Stimulated activated CD8-positive, alpha-beta memory T cell treated with anti-CD3 and anti-CD28 coated beads, Interleukin-2, amount 100 ng/mL, for 1 hour (primary cell): ENCODE measurements around the gene SIGLEC15.
"Not testable (repeated sequence)": the region's sequence is repeated elsewhere in the genome, so short reads cannot be mapped to it uniquely, and the experiment has no call there.

ENCODE experiments used
- DNase-seq, 2 donors: peaks; one replicate each; pipeline ENCODE4 v3.0.0-alpha.2; 2020; ENCODE audit warnings: low read depth in 2 of 2

SIGLEC15 gene

DNA sequence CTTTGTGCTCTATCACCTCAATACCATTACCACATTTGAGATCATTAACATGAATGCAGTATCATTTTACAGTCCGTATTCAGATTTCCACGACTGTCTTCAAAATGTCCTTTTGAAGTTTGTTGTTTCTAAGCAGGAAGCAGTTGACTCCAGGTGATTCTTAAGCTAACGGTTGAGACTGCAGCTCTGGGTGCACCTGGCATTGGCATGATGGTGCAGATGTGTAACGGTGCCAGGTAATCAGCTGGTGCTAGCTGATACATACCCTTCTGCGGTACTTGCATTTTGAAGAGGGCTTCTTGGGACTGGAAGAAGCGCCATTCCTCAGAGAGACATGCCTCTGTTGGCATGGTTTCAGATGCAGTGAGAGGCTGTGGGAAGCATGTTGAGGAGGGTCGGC lies 19.5 kb downstream of the SIGLEC15 start:
- DNase-seq = no peak

- no peak for DNase-seq
Observed at GRCh38 chr18:45845410-45845809, 19.9 kb downstream of the SIGLEC15 start.

- DNase-seq = no peak
Observed at GRCh38 chr18:45847119-45847518, 21.6 kb downstream of the SIGLEC15 start.

DNA sequence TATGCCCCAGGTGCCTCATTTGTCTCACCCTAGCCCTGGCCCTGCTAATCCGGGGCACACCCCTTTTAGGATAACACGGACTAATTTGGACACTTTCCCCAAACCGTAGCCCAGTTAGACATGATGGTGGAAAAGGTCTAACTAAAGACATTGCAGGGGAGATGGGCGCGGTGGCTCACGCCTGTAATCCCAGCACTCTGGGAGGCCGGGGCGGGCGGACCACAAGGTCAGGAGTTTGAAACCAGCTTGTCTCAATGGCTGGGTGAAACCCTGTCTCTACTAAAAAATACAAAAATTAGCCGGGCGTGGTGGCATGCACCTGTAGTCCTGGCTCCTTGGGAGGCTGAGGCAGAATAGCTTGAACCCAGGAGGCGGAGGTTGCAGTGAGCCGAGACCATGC lies 23.2 kb downstream of the SIGLEC15 start:
- not testable (repeated sequence) for DNase-seq

- no peak for DNase-seq
Observed at GRCh38 chr18:45849529-45849928, 24.1 kb downstream of the SIGLEC15 start.

DNA sequence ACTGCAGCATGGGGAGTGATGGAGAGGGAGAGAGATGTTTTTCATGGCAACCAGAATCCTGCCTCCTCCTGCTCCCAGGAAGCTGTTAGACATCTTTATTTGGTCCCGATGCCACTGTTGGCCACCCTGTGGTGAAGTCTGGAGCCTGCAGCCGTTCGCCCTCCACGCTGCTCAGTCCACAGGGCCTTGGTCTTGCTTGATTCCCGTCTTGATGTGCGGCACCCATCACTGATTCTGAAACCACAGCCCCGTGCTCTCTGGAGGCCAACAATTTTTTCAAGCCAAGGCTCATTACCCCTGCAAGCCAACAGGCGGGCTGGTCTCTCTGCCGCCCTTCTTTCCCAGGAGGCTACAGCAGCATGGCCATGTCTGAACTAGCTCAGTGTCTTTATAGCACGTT lies 24.5 kb downstream of the SIGLEC15 start:
- DNase-seq = no peak

- DNase-seq = no peak
Observed at GRCh38 chr18:45851161-45851925, 25.9 kb downstream of the SIGLEC15 start.

DNA sequence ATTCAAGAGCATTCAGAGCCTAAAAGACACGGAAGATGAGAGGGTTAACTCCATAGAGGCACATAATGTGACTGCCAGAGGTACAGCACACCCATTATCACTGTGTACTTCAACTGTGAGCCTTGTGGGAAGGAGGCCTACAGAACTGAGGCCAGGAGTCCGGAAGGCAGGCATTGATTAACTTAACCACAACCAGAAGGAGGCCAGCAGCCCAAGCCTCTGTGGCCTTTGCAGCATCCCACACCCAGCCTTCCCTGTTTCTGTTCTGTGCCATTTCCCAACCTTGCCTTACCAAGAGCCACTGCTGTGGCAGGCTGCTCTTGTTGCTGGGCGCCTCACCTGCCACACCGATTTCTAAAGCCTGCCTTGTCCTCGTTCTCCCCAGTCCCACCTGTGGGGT lies 27.2 kb downstream of the SIGLEC15 start:
- no peak for DNase-seq

GRCh38 chr18:45854036-45854586 lies 28.6 kb downstream of the SIGLEC15 start:
- no peak for DNase-seq

- no peak for DNase-seq
Observed at GRCh38 chr18:45856531-45856930, 31.1 kb downstream of the SIGLEC15 start.

GRCh38 chr18:45859334-45859733 lies 33.9 kb downstream of the SIGLEC15 start:
- no peak for DNase-seq

DNA sequence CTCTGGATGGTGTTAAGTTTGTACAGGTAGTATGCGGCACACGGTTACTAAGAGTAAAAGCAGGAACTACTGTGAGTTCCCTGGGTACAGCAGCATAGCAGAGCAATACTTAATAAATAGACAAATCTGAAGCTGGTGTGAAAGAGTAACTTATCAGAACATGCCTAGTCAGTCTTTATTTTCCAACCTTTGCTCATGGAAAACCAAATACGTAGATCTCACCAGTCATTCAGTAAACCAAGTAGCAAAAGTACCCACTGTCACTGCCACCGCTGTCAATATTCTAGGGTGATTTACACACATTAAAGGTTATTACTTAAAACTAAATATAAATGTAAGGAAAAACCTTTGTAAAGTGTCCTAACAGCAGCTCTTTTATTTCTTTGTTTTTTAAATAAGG lies 35.0 kb downstream of the SIGLEC15 start:
- no peak for DNase-seq

GRCh38 chr18:45860971-45861370 lies 35.5 kb downstream of the SIGLEC15 start:
- no peak for DNase-seq

DNA sequence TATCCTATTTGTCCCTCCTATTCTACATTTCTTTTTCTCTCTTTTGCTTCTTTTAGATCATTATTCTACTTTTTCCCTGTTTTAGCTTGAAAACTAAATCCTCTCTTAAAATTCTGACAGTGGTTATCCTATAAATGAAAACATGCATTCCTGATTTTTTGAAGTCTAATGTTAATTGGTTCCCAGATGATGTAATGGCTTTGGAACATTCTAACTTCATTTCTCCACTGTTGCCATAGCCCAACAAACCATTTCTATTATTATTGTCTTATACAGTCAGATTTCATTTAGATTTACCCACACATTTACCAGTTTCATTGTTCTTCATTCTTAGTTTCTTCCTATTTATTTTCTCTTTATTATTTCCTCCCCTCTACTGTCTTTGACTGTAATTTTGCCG lies 36.5 kb downstream of the SIGLEC15 start:
- DNase-seq = no peak

DNA sequence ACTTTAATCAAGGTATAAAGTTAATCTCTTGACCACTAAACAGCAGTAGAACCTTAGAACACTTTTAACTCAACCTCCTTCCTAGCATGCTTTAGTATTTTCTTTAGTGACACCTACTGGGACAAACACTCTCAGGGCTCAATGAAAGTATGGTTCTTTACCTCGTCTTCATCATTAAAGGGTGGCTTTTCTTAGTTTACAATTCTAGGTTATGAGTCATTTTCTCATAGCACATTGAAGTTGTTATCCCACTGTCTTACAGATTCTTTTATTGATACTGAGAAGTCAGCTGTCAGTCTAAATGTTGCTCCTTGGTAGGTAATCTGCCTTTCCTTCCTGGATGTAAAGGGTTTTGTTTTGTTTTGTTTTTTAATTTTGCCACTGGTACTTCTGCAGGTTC lies 38.0 kb downstream of the SIGLEC15 start:
- DNase-seq = no peak

GRCh38 chr18:45864081-45864480 lies 38.6 kb downstream of the SIGLEC15 start:
- DNase-seq = no peak

DNA sequence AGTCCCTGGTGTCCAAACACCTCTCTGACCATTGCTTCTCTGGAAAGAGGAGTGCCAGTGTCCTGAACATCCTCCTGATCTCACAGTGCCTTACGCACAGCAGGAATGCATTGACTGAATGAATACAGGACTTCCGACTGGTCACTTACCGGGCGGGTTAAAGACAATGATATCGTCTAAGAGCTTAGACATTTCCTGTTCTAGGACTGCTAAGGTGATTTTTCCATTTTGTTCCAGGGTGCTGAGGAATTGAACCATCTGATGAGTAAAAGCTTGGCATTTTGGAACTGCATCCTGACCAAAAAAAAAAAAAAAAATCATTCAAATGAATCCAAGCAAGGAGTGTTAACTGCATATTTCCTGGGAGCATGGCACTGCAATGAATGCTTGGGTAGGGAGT lies 40.0 kb downstream of the SIGLEC15 start:
- DNase-seq = no peak

DNA sequence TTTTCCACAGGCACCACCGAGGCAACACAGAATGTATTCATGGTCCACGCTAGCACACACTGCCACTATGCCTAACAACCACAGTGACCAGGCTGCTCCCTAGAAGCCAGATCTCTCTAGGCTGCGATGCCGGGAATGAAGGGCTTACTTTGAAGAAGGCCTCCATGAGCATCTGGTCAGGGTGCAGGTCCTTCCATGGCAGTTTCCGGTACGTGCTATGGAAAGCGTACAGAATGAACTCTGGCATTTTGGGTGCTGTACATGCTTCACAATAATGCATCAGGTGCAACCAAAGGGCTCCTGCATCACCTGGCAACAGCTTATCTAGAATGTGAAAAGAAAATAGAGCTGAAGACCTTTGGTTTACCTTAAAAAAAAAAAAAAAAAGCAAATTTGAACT lies 44.9 kb downstream of the SIGLEC15 start:
- DNase-seq = no peak

DNA sequence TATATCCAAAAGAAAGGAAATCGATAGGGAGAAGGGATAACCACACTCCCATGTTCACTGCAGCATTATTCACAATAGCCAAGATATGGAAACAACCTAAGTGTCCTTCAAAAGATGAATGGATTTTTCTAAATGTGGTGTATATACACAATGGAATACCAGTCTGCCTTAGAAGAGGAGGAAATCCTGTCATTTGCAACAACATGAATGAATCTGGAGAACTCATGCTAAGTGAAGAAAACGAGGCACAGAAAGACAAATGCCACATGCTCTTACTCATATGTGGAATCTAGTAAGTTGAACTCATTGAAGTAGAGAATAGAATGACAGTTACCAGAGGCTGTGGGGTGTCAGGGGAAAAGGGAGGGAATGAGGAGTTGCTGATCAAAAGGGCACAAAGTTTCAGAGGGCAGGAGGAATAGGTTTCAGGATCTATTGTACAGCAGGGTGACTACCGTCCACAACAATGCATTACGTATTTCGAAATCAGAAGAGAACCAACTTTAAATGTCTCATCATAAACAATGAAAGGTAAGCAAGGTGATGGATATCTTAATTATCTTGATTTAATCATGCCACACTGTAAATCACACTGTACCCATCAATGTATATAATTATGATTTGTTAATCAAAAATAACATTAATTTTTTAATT lies 46.1 kb downstream of the SIGLEC15 start:
- no peak for DNase-seq

- peak in 1 of 2 donors; percentile 22 for DNase-seq
Observed at GRCh38 chr18:45874491-45875184, 49.2 kb downstream of the SIGLEC15 start.

GRCh38 chr18:45876161-45876560 lies 50.7 kb downstream of the SIGLEC15 start:
- no peak for DNase-seq

GRCh38 chr18:45877403-45877802 lies 51.9 kb downstream of the SIGLEC15 start:
- no peak for DNase-seq
